AG04450 (cell line): Measurements from ENCODE around the gene OR6A2. TPM values are rescaled to one million over a fixed set of nuclear protein-coding genes. Genes with fewer than 3 reads are reported as not detected.
"Not testable (repeated sequence)": the region's sequence is repeated elsewhere in the genome, so short reads cannot be mapped to it uniquely, and the experiment has no call there.

Experiments
- CTCF ChIA-PET: fragments of 300-600, 350-600 bp; formaldehyde crosslinking; extraction: SDS; loops from one replicate; lab custom pipeline; 2022; ENCODE audit warnings: antibody characterized with exemption, inconsistent platforms; lab: Charles Lee
- POLR2A ChIA-PET: fragments of 350-600 bp; formaldehyde crosslinking; extraction: SDS; loops from one replicate; lab custom pipeline; 2021; ENCODE audit warnings: antibody characterized with exemption, inconsistent platforms; lab: Yijun Ruan, JAX
- DNase-seq: peaks from one replicate; pipeline ENCODE4 v3.0.0-alpha.2; 2011; ENCODE audit warnings: low read depth, low spot score
- H3K27ac ChIP-seq: one replicate; pipeline ENCODE4 v1.5.1; 2012; ENCODE audit warnings: low read depth, low read length, control low read depth
- H3K27me3 ChIP-seq: one replicate; pipeline ENCODE4 v1.6.0; 2012; ENCODE audit warnings: low read length; ENCODE audit not compliant: control insufficient read depth, insufficient read depth
- H3K4me3 ChIP-seq: 2 replicates; pipeline ENCODE4 v1.5.1; 2011; ENCODE audit warnings: mild to moderate bottlenecking, low read depth, low read length, control low read depth
- H3K9me3 ChIP-seq: 2 replicates; pipeline ENCODE4 v1.5.1; 2012; ENCODE audit warnings: low read length; ENCODE audit not compliant: control insufficient read depth, insufficient read depth
- polyA plus RNA-seq: library from polyadenylated mRNA; depleted of rRNA; stranded (reverse); fragments of >200 nt; gene quantifications from 2 replicates; pipeline ENCODE4 v1.2.3, GENCODE V29; 2011
- TF ChIP-seq, protein P1 (sequence below): IDR thresholded peaks from 2 replicates; pipeline ENCODE4 v1.5.1; 2011; ENCODE audit warnings: low read depth, low read length, control low read depth, inconsistent platforms

Gene OR6A2
- polyA plus RNA-seq, 1 experiment: 0.02 TPM

DNA sequence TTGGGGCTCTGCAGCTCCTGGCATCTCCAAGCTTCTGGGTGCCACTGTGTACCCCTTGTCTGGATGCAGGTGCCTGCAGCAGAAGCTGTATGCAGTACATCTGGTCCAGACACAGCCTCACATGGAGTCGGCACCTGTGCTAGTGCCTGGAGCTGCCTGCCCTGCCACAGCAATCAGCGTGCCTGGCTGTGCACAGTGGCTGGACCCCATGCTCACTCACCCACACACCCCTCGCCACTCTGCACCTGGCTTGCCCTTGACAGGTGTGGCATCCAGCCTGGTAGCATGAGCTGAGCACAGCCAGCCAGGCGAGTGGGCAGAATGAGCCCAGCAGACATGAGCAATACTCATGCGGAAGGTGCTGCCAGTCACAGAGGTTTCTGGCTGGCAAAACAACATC lies 19.5 kb upstream of the OR6A2 start:
- Histone ChIP-seq H3K27me3 (no peaks in the 10 kb centered on the region), H3K27ac (no peak overlapping the region), H3K9me3 (no peaks in the 10 kb centered on the region), H3K4me3 (no peak overlapping the region)
- no peak for DNase-seq
- ChIA-PET CTCF (interaction anchor here (1.8 kb wide), 1 partner anchor 8 kb away, joined by 5 read pairs; no protein-coding TSS in a partner anchor), POLR2A (no interaction called here)
- TF ChIP-seq, protein P1, sequence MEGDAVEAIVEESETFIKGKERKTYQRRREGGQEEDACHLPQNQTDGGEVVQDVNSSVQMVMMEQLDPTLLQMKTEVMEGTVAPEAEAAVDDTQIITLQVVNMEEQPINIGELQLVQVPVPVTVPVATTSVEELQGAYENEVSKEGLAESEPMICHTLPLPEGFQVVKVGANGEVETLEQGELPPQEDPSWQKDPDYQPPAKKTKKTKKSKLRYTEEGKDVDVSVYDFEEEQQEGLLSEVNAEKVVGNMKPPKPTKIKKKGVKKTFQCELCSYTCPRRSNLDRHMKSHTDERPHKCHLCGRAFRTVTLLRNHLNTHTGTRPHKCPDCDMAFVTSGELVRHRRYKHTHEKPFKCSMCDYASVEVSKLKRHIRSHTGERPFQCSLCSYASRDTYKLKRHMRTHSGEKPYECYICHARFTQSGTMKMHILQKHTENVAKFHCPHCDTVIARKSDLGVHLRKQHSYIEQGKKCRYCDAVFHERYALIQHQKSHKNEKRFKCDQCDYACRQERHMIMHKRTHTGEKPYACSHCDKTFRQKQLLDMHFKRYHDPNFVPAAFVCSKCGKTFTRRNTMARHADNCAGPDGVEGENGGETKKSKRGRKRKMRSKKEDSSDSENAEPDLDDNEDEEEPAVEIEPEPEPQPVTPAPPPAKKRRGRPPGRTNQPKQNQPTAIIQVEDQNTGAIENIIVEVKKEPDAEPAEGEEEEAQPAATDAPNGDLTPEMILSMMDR: no peak

DNA sequence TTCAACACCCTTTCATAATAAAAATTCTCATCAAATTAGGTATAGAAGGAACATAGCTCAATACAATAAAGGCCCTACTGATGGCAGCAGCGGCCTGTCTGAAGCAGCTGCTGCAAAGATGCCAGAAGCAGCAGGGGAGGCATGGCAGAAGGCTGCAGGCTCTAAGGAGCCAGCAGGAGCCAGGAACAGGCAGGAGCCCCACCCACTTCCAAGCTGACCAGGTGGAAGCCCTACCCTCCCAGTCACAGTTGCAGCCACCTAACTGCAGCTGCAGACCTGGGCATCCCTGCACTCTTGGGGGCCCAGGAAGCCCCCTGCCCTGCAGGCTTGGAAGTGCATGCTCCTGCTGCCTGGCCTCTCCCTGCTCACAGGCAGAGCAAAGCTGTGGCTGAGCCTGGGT lies 18.2 kb upstream of the OR6A2 start:
- CTCF ChIA-PET: no interaction called here

DNA sequence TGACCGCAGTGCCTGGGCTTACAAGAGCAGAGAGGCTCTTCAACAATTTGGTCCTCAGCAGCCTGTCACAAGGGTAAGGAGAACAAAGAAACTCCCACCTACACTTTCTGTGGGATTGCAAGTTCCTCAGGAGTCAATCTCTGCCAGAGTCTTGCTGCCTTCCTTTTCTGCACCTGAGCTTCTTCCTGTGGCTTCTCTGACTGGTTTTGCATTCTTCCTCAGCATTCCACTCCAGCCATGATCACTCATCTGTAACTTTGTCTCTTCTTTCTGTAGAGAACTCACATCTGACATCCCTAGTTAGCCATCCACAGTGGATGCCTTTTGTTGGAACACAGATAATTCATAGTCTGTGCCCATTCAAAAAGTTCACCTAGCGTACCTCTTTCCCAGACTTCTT lies 14.2 kb upstream of the OR6A2 start:
- DNase-seq: no peak
- TF ChIP-seq, protein P1: no peak
- H3K4me3 ChIP-seq: no peak overlapping the region
- no peaks in the 10 kb centered on the region for H3K27me3 ChIP-seq
- no peaks in the 10 kb centered on the region for H3K9me3 ChIP-seq
- POLR2A ChIA-PET: no interaction called here
- CTCF ChIA-PET: interaction anchor here (1.2 to 2.7 kb wide), 3 partner anchors 10 to 244 kb away, joined by 6 to 25 read pairs (median 7); partner anchors contain the start of gene NLRP14
- no peak overlapping the region for H3K27ac ChIP-seq

More for the DNA sequence above, 18.2 kb upstream of the OR6A2 start:
- POLR2A ChIA-PET: no interaction called here
- Histone ChIP-seq H3K4me3 (no peak overlapping the region), H3K9me3 (no peaks in the 10 kb centered on the region), H3K27ac (no peak overlapping the region), H3K27me3 (no peaks in the 10 kb centered on the region)
- no peak for DNase-seq
- TF ChIP-seq, protein P1: no peak; the same call in 1 of the 2 replicates

DNA sequence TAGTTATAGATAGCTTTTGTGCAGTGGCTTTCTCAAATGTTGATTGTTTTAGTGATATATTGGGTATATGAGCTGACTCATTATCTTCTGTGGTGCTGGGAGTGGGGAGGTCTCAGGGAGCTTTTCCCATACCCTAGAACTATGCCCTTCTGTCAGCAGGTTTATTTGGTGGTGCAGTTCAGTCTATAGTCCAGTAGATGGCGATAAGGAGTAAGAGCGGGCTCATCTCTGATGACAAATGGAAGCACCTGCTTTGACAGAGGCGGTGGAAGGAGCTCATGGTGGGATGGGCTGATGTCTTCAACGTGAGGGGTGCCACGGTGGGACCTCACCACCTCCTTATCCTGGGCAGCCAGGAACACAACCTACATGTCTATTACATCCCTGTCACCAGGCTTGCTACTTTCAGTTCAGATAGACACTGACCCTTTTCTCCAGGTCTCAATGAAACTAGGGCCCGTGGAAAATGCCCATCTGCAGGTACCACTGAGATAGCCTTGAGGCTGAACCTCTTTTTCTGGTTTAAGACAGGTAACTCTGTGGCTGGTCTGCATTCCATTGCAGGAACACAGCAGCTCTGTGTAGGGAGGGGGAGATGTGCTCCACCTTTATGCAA lies 13.0 kb upstream of the OR6A2 start:
- no peak for DNase-seq
- ChIA-PET CTCF (interaction anchor here (0.6 to 2.7 kb wide), 64 partner anchors 9 to 630 kb away, joined by 3 to 25 read pairs (median 5); partner anchors contain the start of genes NLRP14, OR10A2, OR10A5 and OR2AG2), POLR2A (no interaction called here)
- Histone ChIP-seq H3K27ac (no peak overlapping the region), H3K27me3 (no peaks in the 10 kb centered on the region), H3K9me3 (no peaks in the 10 kb centered on the region), H3K4me3 (no peak overlapping the region)
- TF ChIP-seq, protein P1: peak; percentile 98

DNA sequence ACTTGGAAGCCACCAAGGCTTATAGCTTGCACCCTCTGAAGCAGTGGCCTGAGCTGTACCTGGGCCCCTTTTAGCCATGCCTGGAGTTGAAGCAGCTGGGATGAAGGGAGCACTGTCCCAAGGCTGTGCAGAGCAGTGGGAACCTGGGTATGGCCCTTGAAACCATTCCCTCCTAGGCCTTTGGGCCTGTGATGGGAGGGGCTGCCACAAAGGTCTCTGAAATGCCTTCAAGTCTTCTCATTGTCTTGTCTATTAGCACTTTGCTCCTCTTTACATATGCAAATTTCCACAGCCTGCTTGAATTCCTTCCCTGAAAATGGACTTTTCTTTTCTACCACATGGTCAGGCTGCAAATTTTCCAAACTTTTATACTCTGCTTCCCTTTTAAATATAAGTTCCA lies 1.6 kb upstream of the OR6A2 start:
- CTCF ChIA-PET, POLR2A ChIA-PET, H3K27me3 ChIP-seq, H3K4me3 ChIP-seq, DNase-seq, H3K9me3 ChIP-seq, H3K27ac ChIP-seq: not testable (repeated sequence)
